HG02870 (cell line): ENCODE results near the gene FKBP2.

ENCODE experiments used
- ATAC-seq: cut with Tn5 transposase; IDR thresholded peaks from one replicate; pipeline ENCODE4 v1.9.1; 2021; ENCODE audit warnings: mild to moderate bottlenecking, moderate library complexity; ENCODE audit not compliant: unreplicated experiment

The FKBP2 gene

DNA sequence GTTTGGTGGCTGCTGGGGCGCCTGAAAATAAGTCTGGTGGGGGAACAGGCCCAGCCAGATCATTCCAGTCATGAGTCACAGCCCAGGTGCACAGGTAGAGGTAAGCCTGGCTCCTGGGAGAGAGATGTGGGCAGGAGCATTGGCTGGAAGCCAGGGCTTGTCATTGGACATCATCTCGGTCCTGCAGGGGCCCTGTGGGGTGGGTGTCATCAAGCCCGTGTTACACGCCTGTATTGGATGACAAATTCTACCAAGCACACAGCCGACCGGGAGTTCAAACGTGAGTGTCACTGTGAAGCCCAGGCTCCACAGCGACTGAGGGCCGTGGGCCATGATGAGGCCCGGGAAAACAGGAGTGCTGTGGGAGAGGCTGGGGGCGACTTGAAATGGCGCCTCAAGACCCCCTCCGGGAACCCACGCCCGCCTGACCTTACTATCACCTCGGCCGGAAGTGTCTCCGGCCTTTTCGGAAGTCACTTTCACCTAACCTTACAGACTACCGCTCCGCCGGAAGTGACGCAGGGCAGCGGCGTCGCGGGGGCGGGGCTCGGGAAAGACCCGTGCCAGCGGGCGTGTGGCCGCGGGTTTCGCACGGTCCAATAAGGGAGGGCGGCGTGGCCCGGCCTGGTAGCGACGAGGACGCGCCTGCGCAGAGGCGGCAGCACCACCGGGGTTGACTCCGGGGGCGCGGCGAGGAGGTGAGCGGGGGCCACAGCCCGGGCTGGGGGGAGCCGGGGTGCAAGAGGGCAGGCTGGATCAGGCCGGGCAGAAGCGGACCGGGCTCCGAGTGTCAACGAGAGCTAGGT lies at the start of gene FKBP2:
Gene FKBP2 (plus strand): TSS at position 661 of the 806 bp plus-strand sequence. CDS start 1,293 bp downstream, outside the sequence.
- ATAC-seq = peak; percentile 46

DNA sequence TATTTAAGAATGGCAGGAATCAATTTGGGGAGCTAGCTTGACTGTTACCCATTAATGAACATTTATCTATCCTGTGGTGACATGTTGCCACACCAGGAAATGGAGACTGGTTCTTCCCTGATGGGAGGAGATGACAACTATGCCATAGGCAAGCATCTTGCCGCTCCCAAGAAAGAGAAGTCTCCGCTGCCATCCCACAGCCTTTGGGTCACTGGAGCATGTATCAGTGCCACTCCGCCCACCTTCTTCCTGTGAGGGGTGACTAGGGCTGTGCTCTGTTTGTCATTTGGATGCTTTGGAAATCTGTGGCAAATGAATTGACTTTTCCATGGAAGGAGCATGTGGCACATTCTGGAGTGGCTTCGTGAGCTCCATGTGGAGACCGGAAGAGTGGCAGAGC lies 48.5 kb upstream of the FKBP2 start:
- ATAC-seq = no peak

DNA sequence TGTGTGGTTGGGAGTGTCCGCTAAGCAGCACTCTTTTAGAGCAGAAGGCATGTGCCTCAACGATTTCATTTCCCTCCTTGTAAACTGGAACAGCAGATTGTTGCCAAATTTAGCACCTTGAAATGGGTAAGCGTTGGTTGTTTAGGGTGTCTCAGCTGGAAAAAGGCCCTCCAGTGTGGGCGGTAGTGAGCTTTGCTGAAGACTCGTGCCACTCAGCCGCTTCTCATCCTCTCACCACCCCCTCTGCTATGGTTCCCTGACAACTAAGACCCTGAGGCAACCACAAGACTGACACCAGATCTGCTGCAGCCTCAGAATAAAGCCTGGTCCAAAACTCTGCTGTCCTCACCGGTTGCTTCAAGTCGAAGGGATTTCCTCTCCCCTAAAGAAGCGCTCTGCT lies 44.3 kb upstream of the FKBP2 start:
- ATAC-seq = no peak

DNA sequence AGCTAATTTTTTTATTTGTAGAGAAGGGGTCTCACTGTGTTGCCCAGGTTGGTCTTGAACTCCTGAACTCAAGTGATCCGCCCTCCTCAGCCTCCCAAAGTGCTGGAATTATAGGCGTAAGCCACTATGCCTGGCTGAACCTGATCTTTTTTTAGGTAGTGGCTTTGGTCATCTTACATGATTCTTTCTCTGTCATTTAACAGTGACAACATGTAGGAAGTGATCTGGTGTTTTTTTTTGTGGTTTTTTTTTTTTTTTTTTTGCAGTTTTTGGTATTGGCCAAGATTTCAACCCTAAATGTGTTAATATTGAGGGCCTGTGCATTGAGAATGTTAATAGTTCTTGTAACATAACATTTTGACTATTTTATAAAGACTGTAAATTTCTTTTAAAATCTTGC lies 42.4 kb upstream of the FKBP2 start:
- no peak for ATAC-seq

DNA sequence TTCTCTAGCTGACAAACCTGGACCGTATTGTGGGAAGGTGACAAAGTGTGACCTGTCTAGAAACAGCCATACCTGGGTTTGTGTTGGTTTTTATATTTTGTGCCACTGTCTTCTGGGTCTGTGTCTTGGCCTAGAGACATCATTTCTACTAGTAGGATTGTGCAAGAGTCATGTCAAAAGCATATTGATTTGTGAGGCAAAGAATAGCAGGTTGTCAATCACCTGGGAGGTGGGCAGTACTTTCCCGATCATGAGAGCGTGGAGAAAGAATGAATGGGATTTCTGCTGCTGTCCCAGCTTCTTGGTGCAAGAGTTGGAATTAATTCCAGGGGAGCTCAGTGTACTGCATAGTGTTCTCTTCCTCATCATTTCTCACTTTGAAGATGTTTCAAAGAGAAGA lies 39.4 kb upstream of the FKBP2 start:
- no peak for ATAC-seq

DNA sequence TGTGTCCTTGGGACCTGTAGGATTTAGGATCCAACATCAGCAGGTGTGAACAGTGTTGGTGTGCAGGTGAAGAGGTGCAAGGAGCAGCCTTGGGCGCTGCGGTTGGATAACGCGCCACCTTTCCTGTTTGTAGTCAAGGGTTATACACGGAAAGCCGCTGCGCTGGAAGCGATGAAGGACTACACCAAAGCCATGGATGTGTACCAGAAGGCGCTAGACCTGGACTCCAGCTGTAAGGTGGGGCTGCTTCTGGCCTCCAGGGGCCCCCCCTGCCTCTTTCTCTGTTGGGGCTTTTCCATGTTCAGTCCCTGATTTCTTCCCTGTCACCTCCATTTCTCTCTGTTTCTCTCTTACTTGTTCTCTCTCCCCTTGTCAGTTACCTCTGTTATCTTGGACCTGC lies 37.9 kb upstream of the FKBP2 start:
- ATAC-seq = no peak

DNA sequence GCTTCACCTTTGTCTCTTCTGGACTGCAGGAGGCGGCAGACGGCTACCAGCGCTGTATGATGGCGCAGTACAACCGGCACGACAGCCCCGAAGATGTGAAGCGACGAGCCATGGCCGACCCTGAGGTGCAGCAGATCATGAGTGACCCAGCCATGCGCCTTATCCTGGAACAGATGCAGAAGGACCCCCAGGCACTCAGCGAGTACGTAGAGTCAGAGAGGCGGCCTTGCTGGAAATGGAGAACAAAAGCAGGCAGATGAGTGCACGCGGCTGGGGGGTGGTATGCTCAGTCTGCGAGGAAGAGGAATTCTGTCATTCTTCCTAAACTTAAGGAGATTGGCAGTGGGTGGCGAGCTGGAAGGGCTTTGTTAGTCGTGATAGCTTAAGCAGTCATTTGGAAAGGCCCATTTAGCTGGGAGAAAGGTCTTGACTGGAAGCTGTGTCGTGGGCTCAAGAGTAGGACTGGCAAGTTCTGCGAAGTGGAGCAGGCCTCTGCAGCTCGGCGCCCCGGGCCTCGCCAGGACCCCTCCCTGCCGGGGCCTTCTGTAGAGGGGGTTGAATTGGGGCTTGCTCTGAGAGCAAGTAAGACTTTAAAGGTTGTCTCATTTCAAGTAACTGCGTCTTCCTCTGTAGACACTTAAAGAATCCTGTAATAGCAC lies 37.3 kb upstream of the FKBP2 start:
- ATAC-seq = no peak

DNA sequence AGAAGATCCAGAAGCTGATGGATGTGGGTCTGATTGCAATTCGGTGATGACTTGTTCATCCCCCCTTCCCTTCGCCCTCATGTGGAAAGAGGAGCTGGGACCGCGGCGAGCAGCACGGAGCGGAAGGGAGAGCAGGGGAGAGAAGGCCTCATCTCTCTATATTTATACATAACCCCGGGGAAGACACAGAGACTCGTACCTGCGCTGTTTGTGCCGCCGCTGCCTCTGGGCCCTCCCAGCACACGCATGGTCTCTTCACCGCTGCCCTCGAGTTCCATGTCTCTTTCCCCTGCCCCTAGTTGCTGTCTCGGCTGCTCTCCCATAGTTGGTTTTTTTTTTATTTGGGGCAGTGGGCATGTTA lies 36.8 kb upstream of the FKBP2 start:
- ATAC-seq = no peak

DNA sequence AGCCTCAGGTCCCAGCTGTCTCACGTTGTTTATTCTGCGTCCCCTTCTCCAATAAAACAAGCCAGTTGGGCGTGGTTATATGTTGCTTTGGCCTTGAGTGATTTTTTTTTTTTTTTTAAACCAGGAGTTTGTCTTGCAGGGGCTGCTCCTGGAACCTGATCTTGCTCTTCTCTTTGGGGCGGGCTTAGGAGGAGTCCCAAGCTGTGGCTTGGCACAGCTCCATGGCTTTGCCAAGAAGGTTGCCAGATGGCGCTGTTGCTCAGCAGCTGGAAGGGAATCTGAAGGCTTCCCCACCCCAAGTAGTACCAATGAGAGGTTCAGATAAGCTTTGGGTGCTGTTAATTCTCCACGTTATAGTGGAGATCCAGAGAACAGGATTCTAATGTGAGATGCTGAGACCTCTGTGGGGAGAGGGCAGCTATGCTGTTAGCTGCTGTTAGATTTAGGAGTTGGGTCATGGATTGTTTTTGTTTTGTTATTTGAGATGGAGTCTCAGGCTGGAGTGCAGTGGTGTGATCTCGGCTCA lies 36.4 kb upstream of the FKBP2 start:
- no peak for ATAC-seq

DNA sequence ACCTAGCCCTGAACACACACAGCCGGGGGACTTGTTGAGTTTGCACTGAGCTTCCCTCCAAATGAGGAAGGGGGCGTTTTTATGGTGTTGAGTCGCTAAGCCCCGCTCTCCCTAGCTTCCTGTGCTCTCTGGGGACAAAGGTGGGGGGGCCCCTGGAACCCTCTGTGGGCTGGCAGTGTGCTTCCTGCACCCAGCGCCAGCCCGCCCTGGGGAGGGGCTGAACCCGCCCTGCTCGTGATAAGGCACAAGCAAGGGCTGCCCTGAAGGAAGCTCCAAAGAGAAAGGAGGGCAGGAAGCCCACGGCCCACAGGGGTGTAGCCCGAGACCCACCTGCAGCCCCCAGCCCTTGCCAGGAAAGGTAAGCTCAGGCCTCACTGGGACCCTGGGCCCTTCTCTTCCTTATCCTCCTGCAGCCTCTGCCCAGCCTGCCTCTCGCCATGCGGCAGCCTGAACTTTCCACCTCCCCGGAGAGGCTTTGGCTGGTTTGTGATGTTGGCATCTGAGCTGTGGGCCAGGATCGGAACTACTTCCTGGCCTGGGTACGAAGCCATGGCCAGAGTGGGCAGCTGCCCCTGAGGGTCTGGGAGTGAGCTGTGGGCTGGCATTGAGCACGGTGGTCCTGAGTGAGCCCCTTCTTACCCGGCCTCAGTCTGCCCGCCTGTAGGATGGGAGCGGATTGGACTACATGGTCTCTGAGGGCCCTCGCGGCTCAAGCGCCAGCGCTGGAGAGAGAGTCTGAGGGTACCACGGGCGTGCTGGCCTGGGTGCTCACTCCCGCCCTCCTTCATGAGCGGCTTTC lies 34.2 kb upstream of the FKBP2 start, which contains the start of gene FERMT3:
Gene FERMT3 (plus strand): TSS at position 265 of the 799 bp plus-strand sequence. CDS start 644 bp downstream, outside the sequence.
- no peak for ATAC-seq

DNA sequence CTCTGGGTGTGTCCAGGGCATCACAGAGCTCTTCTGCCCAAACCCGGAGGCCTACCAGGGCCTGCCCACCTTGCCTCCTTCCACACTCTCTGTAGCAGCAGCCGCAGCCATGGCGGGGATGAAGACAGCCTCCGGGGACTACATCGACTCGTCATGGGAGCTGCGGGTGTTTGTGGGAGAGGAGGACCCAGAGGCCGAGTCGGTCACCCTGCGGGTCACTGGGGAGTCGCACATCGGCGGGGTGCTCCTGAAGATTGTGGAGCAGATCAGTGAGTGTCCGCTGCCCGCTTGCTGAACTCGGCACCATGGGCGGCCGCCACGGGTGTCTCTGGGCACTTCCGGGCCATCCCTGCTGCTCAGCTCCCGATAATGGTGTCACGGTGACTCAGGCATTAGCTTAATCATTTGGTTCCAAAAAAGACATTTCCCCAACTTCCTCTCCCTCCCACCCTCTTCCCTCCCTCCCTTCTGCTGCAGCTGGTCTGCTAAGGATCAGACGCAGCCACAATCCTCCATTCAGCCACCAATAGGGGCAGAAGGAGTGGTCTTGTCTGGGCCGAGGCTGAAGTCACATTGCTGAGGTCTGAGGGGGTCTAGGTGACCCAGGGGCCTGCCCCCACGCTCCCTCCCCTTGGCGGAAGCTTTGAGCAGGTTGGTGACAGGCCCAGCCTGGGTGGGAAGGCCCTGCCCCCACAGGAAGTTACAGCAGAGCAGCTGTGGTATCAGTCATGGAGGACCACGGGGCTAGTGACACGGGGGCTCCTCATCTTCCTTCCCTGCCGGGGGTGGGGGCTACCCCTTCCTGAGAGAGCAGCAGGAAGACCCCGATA lies 33.4 kb upstream of the FKBP2 start:
- peak; percentile 55 for ATAC-seq

DNA sequence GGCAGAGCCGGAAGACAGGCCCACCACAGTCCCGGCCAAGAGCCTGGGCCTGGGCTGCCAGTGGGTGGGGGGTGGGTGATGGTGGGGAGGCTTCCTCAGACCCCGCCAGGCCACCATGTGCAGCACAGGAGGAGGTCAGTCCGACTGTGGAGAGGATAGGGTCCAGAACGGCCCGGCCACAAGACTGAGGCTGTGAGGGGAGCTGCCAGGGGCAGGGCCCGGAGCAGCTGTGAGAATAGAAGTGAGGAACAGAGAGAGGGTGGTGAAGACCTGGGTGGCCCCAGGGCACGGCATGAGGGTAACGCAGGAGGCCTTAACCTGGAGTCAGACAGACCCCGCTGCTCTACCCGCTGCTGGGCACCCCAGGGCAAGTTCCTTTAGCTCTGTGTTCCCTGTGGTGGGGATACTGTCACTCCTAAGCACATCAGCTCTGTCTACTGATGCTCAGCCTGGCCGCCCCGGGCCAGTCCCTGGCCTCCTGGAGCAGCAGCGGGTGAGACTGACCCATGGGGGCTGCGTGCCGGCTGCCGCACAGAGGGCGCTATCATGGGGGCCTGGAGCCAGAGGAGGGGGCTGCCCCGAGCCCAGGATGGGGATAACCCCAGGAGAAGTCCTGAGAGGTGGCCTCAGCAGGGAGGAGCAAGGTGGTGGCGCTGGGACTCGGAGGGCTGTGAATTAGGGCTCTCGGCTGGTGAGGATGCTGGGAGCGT lies 32.7 kb upstream of the FKBP2 start:
- ATAC-seq = no peak

DNA sequence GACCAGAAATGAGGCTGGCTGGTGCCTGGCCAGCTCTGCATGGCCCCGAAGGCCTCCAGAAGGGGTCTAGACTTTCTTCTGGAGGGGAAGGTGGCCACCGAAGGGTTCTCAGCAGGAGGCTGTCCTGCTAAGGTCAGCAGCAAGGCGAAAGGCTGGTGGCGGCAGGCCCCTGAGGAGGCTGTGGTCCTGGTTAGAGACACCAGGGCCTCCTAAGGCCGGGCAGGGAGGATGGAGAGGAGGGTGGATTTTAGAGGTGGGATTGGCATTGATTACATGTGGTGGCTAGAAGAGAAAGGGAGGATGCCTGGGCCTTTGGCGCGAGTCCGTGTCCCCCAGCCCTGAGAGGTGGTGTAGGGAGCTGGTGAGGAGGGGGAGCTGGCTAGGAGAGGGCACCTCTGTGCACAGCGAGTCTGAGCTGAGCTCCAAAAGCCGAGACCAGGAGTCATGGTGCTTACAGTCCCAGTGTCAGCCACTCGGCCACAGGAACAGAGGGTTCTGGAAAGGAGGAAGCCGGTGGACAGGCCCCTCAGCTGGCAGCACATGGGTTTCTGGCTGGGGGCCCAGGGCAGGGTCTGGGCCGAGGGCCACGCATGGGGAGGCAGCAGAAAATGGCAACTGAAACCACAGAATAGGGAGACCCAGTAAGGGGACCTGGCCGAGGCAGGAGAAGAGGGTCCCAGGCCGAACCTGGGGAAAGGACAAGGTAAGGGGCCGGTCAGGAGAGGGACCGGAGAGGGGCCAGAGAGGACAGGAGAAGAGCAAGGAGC lies 31.9 kb upstream of the FKBP2 start:
- no peak for ATAC-seq

DNA sequence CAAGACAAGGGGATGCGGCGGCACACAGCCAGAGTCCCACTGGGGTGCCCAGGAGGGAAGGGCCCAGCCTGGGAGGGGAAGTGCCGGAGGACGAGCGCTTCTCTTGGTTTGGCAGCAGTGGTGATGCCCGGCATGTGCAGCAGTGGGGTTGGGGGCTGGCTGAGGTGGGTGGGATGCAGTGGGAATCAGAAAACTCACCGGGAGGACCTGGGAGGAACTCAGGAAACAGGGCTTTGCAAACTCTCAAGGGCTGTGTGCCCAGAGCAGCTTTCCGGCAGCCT lies 31.4 kb upstream of the FKBP2 start:
- ATAC-seq = no peak

DNA sequence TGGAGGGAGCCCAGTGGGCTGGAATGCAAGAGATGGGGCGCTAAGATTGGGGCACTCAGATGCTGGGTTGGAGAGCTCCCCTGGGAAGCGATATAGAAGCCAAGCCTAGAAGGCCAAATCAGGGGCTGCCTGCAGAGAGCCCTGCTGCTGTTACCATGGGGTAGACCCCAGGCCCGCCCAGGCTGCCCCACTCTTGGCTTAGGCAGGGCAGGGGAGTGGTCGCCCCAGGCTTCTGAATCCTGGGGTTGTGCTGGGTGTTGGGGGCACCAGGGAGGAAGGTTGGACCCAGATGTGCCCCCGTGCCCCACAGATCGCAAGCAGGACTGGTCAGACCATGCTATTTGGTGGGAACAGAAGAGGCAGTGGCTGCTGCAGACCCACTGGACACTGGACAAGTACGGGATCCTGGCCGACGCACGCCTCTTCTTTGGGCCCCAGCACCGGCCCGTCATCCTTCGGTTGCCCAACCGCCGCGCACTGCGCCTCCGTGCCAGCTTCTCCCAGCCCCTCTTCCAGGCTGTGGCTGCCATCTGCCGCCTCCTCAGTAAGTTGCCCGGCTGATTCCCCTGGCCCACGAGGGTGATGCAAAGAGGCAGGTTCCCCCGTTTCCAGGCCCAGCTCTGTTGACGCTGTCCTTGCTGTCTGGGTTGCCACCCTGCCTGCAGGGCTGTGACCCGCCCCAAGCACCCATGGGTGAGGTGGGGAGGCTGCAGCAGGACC lies 30.4 kb upstream of the FKBP2 start:
- no peak for ATAC-seq

DNA sequence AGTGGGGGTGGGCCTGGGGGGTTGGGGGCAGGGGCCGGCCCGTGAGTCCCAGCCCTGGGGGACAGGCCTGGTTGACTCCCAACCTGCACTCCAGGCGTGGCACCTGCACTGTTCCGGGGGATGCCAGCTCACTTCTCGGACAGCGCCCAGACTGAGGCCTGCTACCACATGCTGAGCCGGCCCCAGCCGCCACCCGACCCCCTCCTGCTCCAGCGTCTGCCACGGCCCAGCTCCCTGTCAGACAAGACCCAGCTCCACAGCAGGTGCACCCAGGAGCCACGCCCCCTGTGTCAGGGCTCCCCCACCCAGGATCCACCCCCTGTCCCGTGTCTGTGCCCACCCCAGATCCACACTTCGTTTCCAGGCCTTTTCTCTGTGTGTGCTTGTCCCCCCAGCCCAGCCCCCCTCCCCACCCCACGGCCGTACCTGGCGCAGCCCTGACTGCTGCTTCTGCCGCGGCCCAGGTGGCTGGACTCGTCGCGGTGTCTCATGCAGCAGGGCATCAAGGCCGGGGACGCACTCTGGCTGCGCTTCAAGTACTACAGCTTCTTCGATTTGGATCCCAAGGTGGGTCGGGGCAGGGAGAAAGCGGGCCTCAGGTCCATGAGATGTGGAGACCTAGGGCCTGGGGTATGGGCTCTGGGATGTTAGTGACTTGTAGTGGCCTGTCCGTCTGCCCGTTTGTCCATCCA lies 29.6 kb upstream of the FKBP2 start:
- ATAC-seq = no peak

DNA sequence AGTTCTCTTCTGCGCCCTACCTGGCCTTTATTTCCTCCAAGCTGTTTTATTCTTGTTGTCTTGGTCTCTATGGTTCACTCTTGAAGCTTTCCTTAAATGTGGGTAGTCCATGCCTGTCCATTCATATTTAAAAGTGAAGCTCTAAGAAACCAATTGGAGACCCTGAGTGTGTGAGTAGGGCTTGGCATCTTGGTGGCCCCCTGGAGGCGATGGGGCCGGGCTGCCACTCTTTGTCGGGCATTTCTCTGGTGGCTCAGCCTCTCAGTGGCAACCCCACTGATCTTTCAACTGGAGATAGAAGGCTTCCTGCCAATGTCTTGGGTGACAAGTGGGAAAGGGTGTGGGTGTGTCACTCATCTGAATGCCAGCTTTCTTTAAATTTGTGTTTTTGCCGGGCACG lies 24.0 kb upstream of the FKBP2 start:
- no peak for ATAC-seq
